Endothelial cell of hepatic sinusoid (primary cell): ENCODE measurements around the gene KRT74.

Experiments
- in situ Hi-C: cut with HindIII; loops from 2 replicates; pipeline ENCODE4 v1.10.0; 2017; ENCODE audit warnings: low sequenced_read_pairs

Gene KRT74

GRCh38 chr12:52573743-52574142 is at the start of gene KRT74:
KRT74 (minus strand) TSS chr12:52573843; CDS start chr12:52573777, 66 bp downstream.
- in situ Hi-C loops: loop anchor here (5.0 kb wide), 1 partner anchor 91 kb away; no protein-coding TSS in a partner anchor

GRCh38 chr12:52622349-52622748 is 48.7 kb upstream of the KRT74 start:
- in situ Hi-C loops: no loop called here

- in situ Hi-C loops: no loop called here
Measured at GRCh38 chr12:52618866-52619265, 45.2 kb upstream of the KRT74 start.

DNA sequence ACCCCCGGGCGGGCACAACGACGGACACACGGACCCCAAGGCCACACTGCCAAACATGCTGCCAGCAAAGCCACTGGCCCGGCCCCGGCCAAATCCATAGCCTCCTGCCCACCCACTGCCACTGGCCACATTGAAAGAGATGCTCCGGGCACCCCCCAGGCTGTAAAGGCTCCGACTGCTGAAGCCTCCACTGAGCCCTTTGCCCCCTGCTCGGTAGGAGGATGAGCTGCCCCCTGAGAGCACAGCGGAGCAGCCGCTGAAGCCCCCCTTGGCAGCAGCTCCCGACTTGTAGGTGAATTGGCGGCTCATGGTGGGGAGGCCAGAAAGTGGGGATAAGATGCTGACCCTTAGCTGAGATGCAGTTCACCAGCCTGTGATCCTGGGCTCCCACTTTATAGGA is 44.6 kb upstream of the KRT74 start, which contains the start of gene KRT73:
TSS of gene KRT73 (minus strand) at position 344 of the 400 bp plus-strand sequence. CDS start at position 309, 35 bp downstream.
- in situ Hi-C loops: no loop called here

DNA sequence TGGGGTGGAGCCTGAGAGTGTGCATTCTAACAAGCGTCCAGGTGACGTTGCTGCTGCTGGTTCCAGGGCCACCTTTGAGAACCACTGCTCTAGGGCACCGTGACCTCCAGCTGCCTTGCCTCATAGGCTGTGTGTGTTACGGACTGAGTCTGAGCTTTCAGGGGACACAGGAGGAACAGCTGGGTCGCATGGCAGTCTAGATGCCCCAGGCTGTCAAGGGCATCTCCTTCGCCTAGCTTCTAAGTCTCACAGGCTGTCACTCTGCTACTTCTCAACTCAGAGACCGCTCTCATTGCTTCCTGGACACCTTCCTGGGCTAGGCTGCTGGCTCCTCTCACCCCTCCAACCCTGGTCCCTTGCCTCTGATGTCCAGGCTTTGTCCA is 43.8 kb upstream of the KRT74 start:
- in situ Hi-C loops: no loop called here

DNA sequence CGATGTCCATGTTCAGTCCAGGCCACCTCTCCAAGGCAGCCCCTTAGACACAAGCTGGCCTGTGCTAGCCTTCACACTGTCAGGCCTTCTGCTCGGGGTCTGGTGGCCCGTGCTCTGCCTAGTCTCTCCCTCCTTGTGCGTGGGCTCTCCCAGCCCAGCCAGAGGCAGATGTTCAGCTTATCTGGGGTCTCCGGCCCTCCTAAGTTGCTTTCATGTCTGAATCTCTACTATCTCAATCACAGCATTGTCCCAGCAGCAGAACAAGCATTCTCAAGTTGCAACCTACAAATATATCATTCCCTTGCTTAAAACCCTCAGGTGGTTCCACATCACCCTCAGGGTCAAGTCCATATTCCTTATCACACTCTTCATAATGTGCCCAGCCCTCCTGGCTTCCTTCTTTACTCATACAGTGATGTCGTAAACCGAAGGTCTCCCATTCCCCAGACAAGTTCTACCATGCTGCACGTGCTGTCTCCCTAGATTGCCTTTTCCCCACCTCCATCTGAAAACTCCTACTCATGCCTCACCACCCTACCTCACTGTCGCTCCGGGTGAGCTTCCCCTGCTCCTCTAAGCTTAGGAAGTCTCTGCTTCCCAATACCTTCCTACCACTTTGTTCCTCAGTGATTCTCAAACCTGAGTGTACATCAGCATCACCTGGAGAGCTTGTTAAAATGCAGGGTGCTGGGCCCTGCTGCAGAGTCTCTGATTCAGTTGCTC is 43.2 kb upstream of the KRT74 start:
- in situ Hi-C loops: no loop called here

DNA sequence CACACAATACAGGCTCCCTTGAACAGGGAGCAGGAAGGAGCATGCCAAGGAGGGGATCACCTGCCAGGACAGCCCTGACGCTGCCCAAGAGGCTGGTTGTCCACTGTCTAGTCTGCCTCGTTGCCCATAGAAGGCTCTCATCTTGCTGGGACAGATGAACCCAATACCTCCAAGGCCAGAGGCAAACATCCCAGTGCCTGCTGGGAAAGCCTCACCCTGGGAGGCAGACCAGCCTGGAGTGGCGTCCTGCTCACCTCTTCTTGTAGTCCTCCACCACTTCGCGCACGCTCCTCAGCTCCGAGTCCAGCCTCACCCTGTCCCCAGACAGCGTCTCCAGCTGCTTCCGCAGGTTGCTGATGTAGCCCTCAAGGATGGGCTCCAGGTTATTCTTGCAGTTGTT is 42.3 kb upstream of the KRT74 start:
- in situ Hi-C loops: no loop called here

- in situ Hi-C loops: no loop called here
Measured at GRCh38 chr12:52615208-52615868, 41.7 kb upstream of the KRT74 start.

- in situ Hi-C loops: loop anchor here (5.0 kb wide), 1 partner anchor 33 kb away; no protein-coding TSS in a partner anchor
Measured at GRCh38 chr12:52614381-52615207, 41.0 kb upstream of the KRT74 start.

- in situ Hi-C loops: loop anchor here (5.0 kb wide), 1 partner anchor 34 kb away; no protein-coding TSS in a partner anchor
Measured at GRCh38 chr12:52613384-52614030, 39.9 kb upstream of the KRT74 start.

GRCh38 chr12:52612431-52613383 is 39.1 kb upstream of the KRT74 start:
- in situ Hi-C loops: loop anchor here (5.0 kb wide), 1 partner anchor 35 kb away; no protein-coding TSS in a partner anchor

GRCh38 chr12:52611080-52611468 is 37.4 kb upstream of the KRT74 start:
- in situ Hi-C loops: loop anchor here (5.0 kb wide), 1 partner anchor 36 kb away; no protein-coding TSS in a partner anchor

DNA sequence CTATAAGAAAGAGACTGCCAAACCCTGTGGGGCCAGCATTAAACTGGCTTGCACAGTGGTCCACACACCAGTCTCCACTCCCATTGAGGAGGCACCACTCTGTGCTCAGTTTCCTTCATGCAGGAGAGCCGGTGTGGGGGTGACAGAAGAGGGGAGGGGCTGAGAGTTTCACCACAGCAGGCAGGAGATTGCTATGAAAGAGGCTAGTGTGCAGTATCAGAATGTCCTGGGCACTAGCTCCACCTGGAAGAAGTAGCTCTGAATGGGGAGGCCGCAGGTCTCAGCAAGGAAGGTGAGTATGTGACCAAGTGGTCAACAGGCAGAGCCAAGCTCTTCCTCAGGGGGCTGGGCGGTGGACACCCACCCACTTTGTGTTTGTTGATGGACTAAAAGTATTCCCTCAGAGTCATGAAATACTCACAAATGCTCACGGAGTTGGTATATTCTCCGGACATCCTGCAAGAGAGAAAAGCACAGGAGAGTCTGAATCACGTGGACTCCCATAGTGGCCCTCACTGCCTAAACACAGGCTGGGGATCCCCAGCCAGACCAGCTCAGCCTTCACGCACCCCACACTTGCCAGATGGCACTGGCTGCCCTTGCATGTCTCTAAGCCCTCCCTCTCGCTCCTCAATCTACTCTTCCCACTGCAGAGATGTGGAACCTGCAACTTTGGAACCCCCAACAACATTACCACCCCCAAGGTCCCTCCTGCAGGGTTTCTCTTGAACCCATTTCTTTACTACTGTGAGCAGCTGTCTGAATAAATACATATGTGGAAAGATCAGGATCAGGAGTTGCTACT is 35.4 kb upstream of the KRT74 start:
- in situ Hi-C loops: no loop called here

DNA sequence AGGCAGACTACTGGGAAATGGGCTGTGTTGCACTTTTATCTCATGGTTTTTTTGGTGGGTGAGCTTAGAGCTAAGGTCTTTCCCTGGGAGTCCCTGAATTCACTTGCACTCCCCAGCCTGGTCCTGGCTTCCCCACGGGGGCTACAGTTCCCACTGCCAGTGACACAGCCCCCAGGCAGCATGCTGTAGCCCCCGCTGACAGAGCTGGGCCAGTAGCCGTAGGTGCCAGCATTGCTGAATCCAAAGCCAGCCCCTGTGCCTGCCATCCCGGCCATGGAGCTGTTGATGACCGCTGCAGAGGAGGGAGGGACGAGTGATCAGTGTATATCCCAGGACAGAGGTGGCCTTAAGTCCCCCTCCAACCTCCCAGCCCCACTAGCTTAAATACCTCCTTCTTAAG is 34.5 kb upstream of the KRT74 start:
- in situ Hi-C loops: no loop called here

- in situ Hi-C loops: no loop called here
Measured at GRCh38 chr12:52607314-52607713, 33.7 kb upstream of the KRT74 start.

DNA sequence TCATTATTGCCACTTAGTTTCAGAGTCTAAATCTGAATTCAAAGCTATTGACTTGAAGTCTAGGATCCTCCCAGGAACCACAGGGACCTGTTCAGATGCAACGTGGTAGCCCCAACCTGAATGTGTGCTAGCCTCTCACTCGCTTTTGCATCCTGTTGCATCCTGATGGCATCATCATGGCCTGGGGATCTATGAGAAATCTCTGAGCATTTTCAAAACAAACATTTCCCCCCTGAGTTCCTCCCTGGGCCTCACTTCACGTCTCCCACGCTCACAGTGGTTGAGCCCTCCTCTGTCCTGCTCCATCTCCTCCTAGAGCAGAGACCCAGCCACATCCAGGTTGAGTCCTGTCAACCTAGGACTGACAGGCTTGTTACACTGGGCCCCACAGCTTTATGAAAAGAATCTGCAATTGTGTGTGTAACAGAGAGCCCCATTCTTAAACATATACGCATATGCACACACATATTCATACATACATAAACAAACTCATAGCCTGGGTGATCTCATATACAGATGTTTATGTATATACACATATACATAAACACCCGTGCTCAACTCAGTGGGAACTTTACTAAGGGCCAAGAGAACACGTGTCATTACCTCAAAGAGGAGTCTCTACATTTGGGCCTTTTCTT is 33.1 kb upstream of the KRT74 start:
- in situ Hi-C loops: no loop called here

DNA sequence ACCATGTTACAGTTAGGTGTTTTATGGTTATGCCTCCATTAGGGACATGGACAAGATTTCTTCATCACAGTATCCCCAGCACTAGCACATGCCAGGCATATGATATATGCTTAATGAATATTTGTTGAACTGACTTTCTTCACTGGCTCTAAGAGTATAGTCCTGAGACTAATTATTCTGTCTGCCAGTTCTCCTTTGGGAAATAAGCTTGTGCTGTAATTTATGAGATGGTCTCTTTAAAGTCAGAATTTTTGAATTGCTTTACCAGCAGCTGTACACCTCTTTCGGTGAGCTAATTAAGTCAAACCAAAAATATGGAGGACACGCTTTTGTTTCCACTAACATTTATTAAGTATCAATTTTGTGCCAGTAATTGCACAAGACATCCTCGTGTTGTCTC is 32.5 kb upstream of the KRT74 start:
- in situ Hi-C loops: no loop called here

- in situ Hi-C loops: no loop called here
Measured at GRCh38 chr12:52605542-52605941, 31.9 kb upstream of the KRT74 start.
